NCI-H2227 (cell line): ENCODE results near the gene AGAP1.

Experiments
- DNase-seq: peaks from one replicate; lab custom pipeline; 2025; ENCODE audit not compliant: unreplicated experiment; lab: John Stamatoyannopoulos, UW

The AGAP1 gene

DNA sequence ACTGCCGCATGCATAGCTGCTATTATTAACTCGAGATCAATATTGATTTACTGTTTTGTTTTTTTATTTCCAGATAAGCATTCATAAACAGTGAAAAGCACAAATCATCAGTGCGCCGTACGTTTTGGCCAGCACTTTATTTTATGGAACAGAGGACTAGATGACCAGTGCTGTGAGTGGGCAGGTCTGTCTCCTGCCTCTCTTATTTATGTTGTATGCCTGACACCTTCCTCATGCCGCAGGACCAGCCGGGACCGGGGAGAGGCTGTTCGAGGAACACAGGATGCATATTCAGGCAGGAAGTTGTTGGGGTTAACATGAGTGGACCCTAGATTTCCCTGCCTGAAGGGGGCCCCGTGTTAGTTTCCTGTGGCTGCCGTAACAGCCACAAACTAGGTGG is 72.6 kb downstream of the AGAP1 start:
- no peak for DNase-seq

DNA sequence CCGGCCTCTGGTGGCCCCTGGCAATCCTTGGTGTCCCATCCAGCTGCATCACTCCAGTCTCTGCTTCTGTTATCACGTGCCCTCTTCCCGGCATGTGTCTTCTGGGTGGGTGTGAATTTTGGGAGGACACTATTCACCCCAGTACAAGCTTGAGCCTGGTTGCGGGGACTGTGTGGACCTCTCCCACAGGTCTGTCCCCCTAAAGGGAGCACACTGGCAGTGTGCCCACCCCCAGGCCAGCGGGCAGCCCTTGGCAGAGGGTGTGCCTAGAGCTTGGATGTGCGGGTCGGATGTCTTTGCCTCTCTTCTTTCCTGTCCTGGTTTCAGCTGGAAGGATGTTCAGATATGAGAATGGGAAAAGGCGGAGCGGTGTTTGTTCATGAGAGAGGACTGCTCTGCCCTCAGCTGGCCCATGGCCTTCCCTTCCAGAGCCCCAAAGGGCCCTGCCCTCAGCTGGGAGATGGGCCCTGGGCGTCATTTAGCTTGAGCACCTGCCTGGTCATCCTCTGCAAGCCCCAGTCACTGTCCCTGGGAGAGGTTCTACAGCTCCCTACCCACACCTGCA is 73.2 kb downstream of the AGAP1 start:
- no peak for DNase-seq

DNA sequence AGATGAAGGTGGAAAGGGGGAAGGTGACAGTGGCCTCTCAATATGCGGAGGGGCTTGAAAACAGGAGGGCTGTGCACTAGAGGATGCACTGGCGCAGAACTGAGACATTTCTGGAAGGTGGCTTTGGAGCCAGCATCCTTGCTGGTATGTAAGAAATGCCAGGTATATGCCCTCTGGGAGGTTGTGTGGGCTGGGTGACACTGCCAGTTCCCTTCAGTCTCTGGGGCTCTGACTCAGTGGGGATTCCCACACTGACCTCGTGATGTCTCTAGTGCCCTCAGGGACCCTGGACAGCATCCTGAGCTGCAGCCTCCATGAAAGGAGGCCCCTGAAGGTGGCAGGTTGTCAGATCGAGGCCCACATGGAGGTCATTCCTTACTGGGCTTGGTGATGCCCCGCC is 74.0 kb downstream of the AGAP1 start:
- DNase-seq, result no peak

- DNase-seq, result no peak
Observed at GRCh38 chr2:235568431-235568830, 74.6 kb downstream of the AGAP1 start.

- DNase-seq, result no peak
Observed at GRCh38 chr2:235569837-235570236, 76.0 kb downstream of the AGAP1 start.

- no peak for DNase-seq
Observed at GRCh38 chr2:235570256-235570655, 76.4 kb downstream of the AGAP1 start.

GRCh38 chr2:235570966-235571692 is 77.3 kb downstream of the AGAP1 start:
- DNase-seq, result no peak

DNA sequence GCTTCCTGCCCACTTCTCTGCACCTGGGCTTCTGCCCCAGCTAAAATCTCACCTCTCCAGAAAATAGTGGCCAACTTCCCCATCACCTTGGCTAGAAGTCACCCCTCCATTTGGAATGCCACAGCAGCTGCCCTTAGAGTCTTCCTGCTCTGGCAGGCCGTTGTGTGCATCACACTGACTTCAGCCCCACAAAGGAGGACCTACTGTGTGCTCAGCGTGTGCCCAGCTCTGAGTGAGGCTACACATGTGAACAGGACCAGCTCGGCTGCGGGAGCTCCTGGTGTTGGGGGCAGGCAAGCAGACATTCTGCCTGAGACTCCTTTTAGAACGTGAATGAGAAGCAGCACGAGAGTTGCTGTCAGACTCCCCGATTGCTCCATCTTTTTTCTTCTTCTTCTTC is 78.7 kb downstream of the AGAP1 start:
- no peak for DNase-seq

GRCh38 chr2:235573331-235574221 is 79.7 kb downstream of the AGAP1 start:
- no peak for DNase-seq

DNA sequence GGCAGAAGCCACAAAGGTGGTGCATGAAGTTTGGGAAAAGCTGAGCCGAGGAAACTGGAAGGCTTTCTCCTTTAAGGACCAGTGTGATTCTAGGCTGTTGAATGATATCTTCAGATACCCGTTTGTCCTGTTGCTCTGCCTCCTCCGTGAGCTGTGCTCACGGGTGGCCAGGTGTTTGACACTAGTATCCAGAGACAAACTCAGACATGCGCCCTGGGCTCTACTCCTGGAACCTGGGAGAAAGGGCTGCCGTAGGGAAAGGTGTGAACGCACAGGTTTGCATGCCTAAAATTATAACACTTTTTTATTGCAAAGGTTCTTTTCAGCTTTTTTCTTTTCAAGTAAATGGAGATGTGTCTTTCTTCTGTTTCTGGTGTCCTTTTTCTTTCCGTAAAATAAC is 81.6 kb downstream of the AGAP1 start:
- DNase-seq, result no peak

DNA sequence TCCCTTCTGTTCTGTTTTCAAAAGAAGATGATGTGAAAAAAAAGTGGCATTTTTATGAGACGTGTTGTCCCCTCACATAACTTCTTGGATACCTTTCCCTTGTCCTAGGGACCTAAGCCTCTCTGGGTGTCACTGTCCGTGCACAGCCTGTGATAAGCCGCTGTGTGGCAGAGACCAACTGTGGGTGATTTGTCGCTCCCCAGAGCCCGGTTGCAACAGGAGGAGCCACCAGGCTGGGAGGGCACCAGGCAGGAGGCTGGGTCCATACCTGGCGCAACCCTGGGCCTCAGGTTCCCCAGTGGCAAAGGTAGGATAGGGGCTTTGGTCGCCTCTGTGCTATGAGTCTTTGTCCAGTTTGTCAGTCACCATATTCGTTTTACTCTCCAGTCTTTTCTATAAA is 82.1 kb downstream of the AGAP1 start:
- DNase-seq, result no peak

DNA sequence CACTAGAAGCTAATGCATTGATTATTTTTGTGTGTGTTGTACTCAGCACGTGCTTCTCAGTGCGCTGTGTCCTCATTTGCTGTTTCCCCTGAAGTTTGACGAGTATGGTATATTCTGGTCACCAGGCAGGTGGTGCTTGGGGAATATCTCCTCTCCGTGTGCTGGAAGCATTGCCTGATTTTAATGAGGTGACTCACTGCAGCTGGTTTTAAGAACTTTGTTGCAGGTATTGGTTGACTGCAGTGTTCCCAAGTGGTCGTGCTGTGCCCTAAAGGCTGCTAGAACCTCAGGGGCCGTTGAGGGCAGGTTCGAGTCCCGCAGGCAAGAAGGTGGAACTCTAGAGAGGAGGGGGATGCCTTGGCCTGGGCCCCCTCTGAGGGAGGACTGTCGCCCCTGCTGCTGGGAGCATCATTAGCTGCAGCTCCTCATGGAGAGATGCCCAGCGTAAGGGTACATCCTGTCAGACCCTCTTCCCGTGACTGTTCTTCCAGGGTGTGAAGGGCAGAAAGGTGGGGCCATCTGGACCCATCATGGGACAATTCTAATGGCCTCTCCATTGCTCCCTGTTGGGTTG is 82.6 kb downstream of the AGAP1 start:
- no peak for DNase-seq

- DNase-seq, result no peak
Observed at GRCh38 chr2:235577404-235578330, 83.8 kb downstream of the AGAP1 start.

DNA sequence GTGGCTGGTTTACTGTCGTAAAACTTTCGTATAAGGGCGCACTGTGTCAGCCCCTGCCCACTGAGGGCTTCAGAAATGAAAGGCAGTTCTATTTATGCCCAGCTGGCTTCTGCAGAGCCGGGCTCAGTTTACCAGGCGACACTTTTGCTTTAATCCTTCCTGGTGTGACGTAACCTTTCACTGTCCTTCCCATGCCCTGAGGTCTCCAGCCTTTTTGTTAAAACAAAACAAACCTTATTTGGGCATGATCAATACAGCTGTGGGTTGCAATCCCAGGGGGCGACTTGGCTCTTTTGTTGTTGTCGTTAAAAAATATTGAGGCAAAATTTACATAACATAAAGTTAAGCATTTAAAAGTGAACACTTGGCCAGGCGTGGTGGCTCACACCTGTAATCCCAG is 85.3 kb downstream of the AGAP1 start:
- DNase-seq, result no peak

DNA sequence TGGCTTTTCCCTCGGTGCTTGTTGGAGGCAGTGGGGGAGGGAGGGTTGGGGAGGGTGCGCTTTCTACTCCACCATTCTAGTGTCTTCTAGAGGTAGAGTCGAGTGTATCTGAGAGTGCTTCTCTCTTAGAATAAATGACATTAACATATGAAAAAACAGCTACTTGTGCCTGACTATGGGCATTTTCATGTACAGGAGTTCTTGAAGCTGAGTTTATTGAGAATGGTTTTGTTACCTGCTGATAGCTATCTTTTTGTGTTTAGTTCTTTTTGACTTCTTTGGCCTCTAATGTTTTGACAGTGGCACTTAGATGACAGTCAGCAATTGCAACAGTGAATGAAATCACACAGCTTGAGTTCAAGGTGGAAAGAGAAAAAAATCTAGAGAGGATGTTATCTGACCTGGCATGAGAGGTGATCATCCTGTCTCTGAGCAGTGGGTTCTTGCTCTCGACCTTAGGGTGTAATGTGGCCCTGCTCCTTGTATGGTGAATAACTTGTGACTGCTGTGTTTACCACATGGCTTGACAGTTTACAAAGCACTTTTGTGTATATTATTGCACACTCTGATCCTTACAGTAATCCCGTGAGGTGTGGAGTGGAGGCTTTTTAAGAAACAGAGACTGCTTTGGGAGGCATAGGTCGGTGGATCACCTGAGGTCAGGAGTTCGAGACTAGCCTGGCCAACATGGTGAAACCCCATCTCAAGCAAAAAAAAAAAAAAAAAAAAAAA is 86.7 kb downstream of the AGAP1 start:
- no peak for DNase-seq

DNA sequence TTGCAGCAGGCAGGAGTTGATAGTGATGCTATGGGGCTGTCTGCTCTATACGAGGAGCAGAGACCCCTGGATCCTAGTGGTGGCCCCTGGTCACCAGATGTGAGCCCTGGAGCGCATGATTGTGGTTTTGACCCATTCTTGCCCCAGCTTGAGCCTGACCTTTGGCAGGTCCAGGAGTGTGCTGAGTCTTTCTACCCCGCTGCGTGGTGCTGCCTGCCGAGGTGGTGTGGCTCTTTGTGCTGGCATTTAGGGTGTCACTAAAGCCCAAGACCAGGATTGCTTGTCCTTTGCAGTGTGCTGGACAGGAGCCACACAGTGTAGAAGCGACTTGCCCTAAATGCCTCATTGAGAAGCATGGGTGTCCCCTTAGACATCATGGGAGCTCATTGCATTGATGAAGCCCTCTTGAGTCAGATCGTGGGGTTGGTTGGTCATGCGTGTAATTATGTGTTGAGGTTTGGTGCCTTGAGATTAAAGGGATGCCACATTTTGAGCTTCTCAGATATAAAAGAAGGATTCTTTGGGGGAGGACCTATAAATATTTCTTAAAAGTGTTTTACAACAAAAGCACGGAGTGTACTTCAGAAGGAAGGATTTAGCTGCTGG is 88.3 kb downstream of the AGAP1 start:
- DNase-seq, result no peak

- DNase-seq, result no peak
Observed at GRCh38 chr2:235582729-235583128, 88.9 kb downstream of the AGAP1 start.

DNA sequence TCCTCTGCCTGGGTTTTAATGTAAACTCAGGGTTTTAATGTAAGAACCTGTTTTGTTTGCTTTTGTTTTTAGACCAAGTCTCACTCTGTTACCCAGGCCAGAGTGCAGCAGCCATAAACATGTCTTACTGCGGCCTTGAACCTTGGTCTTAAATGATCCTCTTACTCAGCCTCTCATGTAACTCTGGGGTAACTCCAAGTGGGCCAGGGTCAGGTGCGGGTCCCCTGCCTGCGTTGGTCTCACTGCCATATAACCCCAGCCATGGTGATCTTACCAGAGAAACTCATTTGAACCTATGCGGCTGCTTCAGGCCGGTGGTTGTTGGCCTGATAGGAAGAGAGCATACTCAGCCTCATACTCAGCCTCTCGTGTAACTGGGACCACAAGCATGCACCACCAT is 89.3 kb downstream of the AGAP1 start:
- DNase-seq, result no peak

DNA sequence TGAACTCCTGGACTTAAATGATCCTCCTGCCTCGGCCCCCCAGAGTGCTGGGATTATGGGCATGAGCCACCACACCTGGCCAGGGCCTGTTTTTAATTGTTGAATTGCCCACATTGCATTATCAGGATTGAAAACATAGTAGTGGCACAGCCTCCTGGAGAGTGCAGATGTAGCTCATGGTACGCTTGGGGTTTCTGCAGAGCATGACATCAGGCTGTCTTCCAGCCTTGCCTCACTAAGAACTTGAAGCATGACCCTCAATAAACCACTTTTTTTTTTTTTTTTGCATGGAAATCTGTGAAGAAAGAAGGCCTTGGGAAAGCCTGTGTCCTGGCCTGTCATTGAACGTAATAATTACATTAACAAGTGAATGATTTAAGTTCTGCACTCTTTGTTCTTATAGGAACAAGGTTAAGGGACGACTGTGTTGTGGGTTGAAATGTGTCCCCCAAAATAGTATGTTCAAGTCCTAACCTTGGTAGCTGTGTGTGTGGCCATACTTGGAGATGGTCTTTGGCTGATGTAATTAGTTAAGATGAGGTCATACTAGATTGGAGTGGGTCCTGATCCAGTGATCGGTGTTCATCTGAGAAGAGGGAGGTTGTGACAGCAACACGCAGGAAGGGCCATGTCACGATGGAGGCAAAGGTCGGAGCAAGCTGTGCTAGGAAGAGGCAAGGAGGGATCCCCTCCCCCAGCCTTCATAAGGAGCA is 90.2 kb downstream of the AGAP1 start:
- no peak for DNase-seq
